PC-3 (cell line): ENCODE data around the gene ZER1.

ENCODE experiments used
- CTCF ChIP-seq: fragments of 300-600 bp; sonication (generic); conservative IDR thresholded peaks from 2 replicates; pipeline ENCODE4 v1.5.1; 2017; ENCODE audit warnings: antibody characterized with exemption, low read depth, mild to moderate bottlenecking, low read length
- EZH2 ChIP-seq: fragments of 300-600 bp; sonication (generic); IDR thresholded peaks from one replicate; pipeline ENCODE4 v1.6.1; 2017; ENCODE audit warnings: antibody characterized with exemption, mild to moderate bottlenecking, low read length; ENCODE audit not compliant: unreplicated experiment
- EZH2phosphoT487 ChIP-seq: fragments of 300-600 bp; sonication (generic); IDR thresholded peaks from 2 replicates; pipeline ENCODE4 v1.6.1; 2018; ENCODE audit warnings: mild to moderate bottlenecking, antibody characterized with exemption, low read length, borderline replicate concordance

- TF ChIP-seq EZH2 (no peak), CTCF (no peak), EZH2phosphoT487 (no peak)
Measured at GRCh38 chr9:128702949-128703615, 68.6 kb downstream of the ZER1 start.
